Measurements from ENCODE around the gene HOXA6.
A peak's percentile ranks its signal among the peaks of the same experiment; 100 is the strongest.

Gene HOXA6

GRCh38 chr7:27184337-27185012 is 36.9 kb upstream of the HOXA6 start:
- DNase-seq, result no peak

- DNase-seq, result no peak
Observed at GRCh38 chr7:27183682-27184336, 36.2 kb upstream of the HOXA6 start.

- DNase-seq, result peak; percentile 23
Observed at GRCh38 chr7:27182861-27183681, 35.5 kb upstream of the HOXA6 start.

GRCh38 chr7:27182285-27182841 is 34.8 kb upstream of the HOXA6 start:
- DNase-seq, result no peak

- no peak for DNase-seq
Observed at GRCh38 chr7:27181795-27182275, 34.3 kb upstream of the HOXA6 start.

- no peak for DNase-seq
Observed at GRCh38 chr7:27180431-27181420, 33.2 kb upstream of the HOXA6 start.

GRCh38 chr7:27179503-27180430 is 32.2 kb upstream of the HOXA6 start:
- DNase-seq, result no peak

- no peak for DNase-seq
Observed at GRCh38 chr7:27179030-27179429, 31.5 kb upstream of the HOXA6 start.

GRCh38 chr7:27178366-27178765 is 30.8 kb upstream of the HOXA6 start:
- no peak for DNase-seq

- no peak for DNase-seq
Observed at GRCh38 chr7:27177795-27178320, 30.3 kb upstream of the HOXA6 start.

GRCh38 chr7:27176962-27177794 is 29.6 kb upstream of the HOXA6 start:
- no peak for DNase-seq

- no peak for DNase-seq
Observed at GRCh38 chr7:27176524-27176845, 28.9 kb upstream of the HOXA6 start.

- no peak for DNase-seq
Observed at GRCh38 chr7:27175626-27176523, 28.3 kb upstream of the HOXA6 start.

- DNase-seq, result no peak
Observed at GRCh38 chr7:27174874-27175625, 27.5 kb upstream of the HOXA6 start.

- DNase-seq, result no peak
Observed at GRCh38 chr7:27173956-27174873, 26.6 kb upstream of the HOXA6 start, which contains the start of gene HOXA10. TSS of gene HOXA10 (minus strand) at chr7:27174320. CDS start at chr7:27174306, 14 bp downstream.

- DNase-seq, result no peak
Observed at GRCh38 chr7:27173511-27173955, 26.0 kb upstream of the HOXA6 start.
